GM13976 (cell line): ENCODE measurements around the gene B3GALT5.

Experiments used
- DNase-seq: peaks from one replicate; pipeline ENCODE4 v3.0.0; 2012; ENCODE audit warnings: low spot score
- CTCF ChIP-seq: IDR thresholded peaks from 2 replicates; pipeline ENCODE4 v1.5.1; 2012; ENCODE audit warnings: borderline replicate concordance, mild to moderate bottlenecking; ENCODE audit not compliant: insufficient read depth; ENCODE audit errors: extremely low read depth, missing control alignments, control extremely low read depth
- in situ Hi-C: fragments of 300-500 bp; cut with MboI; formaldehyde crosslinking; loops from one replicate; pipeline ENCODE4 v1.12.0; 2022; ENCODE audit warnings: low sequenced_read_pairs, mixed read lengths, inconsistent platforms; ENCODE audit not compliant: unreplicated experiment

The B3GALT5 gene

GRCh38 chr21:39620856-39621255 lies 8.1 kb downstream of the B3GALT5 start:
- in situ Hi-C loops: no loop called here
- DNase-seq: no peak
- TF ChIP-seq CTCF: no peak

DNA sequence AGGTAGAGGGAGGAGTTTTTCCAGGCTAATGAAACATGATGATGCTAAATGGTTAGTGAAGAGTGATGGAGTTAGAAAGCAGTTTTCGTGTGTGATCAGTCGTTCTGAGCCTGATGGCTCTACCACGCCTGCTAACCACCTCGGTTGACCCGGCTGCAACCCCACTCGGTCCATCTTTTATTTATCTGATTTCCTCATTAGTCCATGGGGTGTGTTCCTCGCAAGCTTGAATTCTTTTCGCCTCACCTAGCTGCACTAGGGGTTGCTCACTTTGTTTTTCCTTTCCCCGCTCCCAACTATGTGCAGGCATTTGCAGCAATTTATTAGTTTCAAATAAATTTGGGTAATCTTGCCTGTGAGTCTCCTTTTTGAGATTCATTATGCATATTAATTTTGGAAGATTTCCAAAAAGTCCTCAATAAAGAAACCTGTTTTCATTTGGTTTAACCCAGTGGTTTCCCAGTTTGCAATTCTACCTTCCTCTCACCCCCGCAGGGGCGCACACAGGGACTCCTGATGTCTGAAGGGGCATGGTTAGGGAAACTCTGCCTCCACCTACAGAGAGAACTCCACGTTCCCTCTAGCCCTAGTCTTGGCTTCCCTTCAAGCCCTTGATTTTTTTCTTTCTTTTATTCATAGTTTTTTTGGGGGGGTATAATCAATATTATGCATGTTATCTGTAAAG lies 12.6 kb downstream of the B3GALT5 start:
- no peak for TF ChIP-seq CTCF
- in situ Hi-C loops: no loop called here
- no peak for DNase-seq

- TF ChIP-seq CTCF: no peak
- in situ Hi-C loops: no loop called here
- no peak for DNase-seq
These were observed 15.6 kb downstream of the B3GALT5 start for GRCh38 chr21:39628385-39628784.

GRCh38 chr21:39630191-39630591 lies 17.5 kb downstream of the B3GALT5 start:
- no peak for TF ChIP-seq CTCF
- in situ Hi-C loops: no loop called here
- DNase-seq: no peak

- DNase-seq: no peak
- in situ Hi-C loops: no loop called here
- TF ChIP-seq CTCF: no peak
These were observed 18.1 kb downstream of the B3GALT5 start for GRCh38 chr21:39630827-39631226.

GRCh38 chr21:39631842-39632562 lies 19.3 kb downstream of the B3GALT5 start:
- in situ Hi-C loops: no loop called here
- TF ChIP-seq CTCF: no peak
- no peak for DNase-seq
